Thyroid gland (tissue), 4 donors: ENCODE results near the gene KDM4B.

Source experiments
- POLR2A ChIP-seq, 2 donors: fragments of 450-650 bp; IDR thresholded peaks; one replicate each; pipeline ENCODE4 v1.6.1; 2017; ENCODE audit warnings: antibody characterized with exemption in 2 of 2, mild to moderate bottlenecking in 2 of 2, moderate library complexity in 1 of 2
- TF ChIP-seq, protein P1 (sequence below), 6 experiments: fragments of 200-600 bp in 3 of 6; fragments of 450-650 bp in 3 of 6; sonication (generic) in 3 of 6; IDR thresholded peaks; one replicate each; pipeline ENCODE4 v1.5.1; 2016 to 2019; ENCODE audit warnings: antibody characterized with exemption in 6 of 6, mild to moderate bottlenecking in 2 of 6, inconsistent platforms in 1 of 6, moderate library complexity in 1 of 6

DNA sequence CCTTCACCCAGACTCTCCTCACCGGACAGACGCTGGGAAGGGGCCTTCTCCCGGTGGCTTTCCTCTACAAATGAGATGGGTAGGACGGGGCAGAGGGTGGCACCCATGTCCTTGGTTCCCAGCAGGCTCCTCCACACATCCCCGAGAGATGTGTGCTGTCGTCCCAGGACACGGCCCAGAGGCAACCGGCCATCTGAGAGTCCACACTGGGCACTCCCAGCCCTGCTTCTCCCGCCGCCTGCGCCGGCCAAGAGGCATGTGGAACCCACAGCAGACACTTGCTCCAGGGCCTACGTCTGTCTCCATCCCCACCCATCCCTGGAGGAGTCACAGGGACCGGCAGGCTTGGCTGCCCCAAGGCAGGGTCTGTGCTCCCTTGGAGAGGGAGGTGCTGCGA lies 179.9 kb downstream of the KDM4B start:
- TF ChIP-seq, protein P1, sequence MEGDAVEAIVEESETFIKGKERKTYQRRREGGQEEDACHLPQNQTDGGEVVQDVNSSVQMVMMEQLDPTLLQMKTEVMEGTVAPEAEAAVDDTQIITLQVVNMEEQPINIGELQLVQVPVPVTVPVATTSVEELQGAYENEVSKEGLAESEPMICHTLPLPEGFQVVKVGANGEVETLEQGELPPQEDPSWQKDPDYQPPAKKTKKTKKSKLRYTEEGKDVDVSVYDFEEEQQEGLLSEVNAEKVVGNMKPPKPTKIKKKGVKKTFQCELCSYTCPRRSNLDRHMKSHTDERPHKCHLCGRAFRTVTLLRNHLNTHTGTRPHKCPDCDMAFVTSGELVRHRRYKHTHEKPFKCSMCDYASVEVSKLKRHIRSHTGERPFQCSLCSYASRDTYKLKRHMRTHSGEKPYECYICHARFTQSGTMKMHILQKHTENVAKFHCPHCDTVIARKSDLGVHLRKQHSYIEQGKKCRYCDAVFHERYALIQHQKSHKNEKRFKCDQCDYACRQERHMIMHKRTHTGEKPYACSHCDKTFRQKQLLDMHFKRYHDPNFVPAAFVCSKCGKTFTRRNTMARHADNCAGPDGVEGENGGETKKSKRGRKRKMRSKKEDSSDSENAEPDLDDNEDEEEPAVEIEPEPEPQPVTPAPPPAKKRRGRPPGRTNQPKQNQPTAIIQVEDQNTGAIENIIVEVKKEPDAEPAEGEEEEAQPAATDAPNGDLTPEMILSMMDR (IDR thresholded peaks at IDR 0.05): no peak
- TF ChIP-seq POLR2A (IDR thresholded peaks at IDR 0.05): no peak
